ENCODE data around the gene TNS4. TPM values are rescaled to one million over a fixed set of nuclear protein-coding genes. Genes with fewer than 3 reads are reported as not detected.

Gene TNS4
- total RNA-seq, 2 experiments from 2014 or later, result 4.7 to 5.9 TPM

- intact Hi-C loops (cut with micrococcal nuclease), result loop anchor here (1.0 to 10.0 kb wide), 6 partner anchors 8 to 444 kb away; partner anchors contain the start of gene WIPF2
- Mint-ChIP-seq H3K9me3 (no peaks in the 10 kb centered on the region), H3K4me3 (peak overlapping the region; percentile 66), H3K27me3 (ENCODE audit: low read depth) (no peaks in the 10 kb centered on the region), H3K4me1 (ENCODE audit: low read depth) (peaks cover 83% of the 10 kb centered on the region), H3K27ac (peak overlapping the region; percentile 96), H3K36me3 (ENCODE audit: low read depth) (no peaks in the 10 kb centered on the region)
- CTCF ChIA-PET, result interaction anchor here (0.7 to 16.6 kb wide), 12 partner anchors 8 to 123 kb away, joined by 3 to 276 read pairs (median 4); partner anchors contain the start of gene CCR7
- peak; percentile 87 for DNase-seq
These were observed 39.8 kb upstream of the TNS4 start for GRCh38 chr17:40541060-40541872.

GRCh38 chr17:40540448-40540847 is 39.0 kb upstream of the TNS4 start:
- intact Hi-C loops (cut with micrococcal nuclease), result loop anchor here (2.0 to 10.0 kb wide), 3 partner anchors 222 to 443 kb away; partner anchors contain the start of gene WIPF2

GRCh38 chr17:40539711-40540411 is 38.4 kb upstream of the TNS4 start:
- CTCF ChIA-PET, result interaction anchor here (0.6 to 16.6 kb wide), 19 partner anchors 8 to 1261 kb away, joined by 3 to 276 read pairs (median 4); partner anchors contain the start of genes CCR7, IGFBP4 and TOP2A

More at GRCh38 chr17:40540448-40540847, 39.0 kb upstream of the TNS4 start:
- CTCF ChIA-PET, result interaction anchor here (0.6 to 16.6 kb wide), 15 partner anchors 8 to 1260 kb away, joined by 3 to 276 read pairs (median 5); partner anchors contain the start of genes CCR7 and IGFBP4
- Mint-ChIP-seq H3K36me3 (ENCODE audit: low read depth) (no peaks in the 10 kb centered on the region), H3K27me3 (ENCODE audit: low read depth) (no peaks in the 10 kb centered on the region), H3K4me3 (peak overlapping the region; percentile 66), H3K4me1 (ENCODE audit: low read depth) (peaks cover 86% of the 10 kb centered on the region), H3K27ac (peak overlapping the region; percentile 96), H3K9me3 (no peaks in the 10 kb centered on the region)
- peak; percentile 89 for DNase-seq

GRCh38 chr17:40538936-40539705 is 37.7 kb upstream of the TNS4 start:
- CTCF ChIA-PET, result interaction anchor here (0.6 to 16.6 kb wide), 16 partner anchors 10 to 1010 kb away, joined by 3 to 276 read pairs (median 4); partner anchors contain the start of genes CCR7, IGFBP4 and TOP2A
- intact Hi-C loops (cut with micrococcal nuclease), result no loop called here
- Mint-ChIP-seq H3K4me3 (no peak overlapping the region), H3K27me3 (ENCODE audit: low read depth) (no peaks in the 10 kb centered on the region), H3K4me1 (ENCODE audit: low read depth) (peaks cover 90% of the 10 kb centered on the region), H3K27ac (peak overlapping the region; percentile 15), H3K9me3 (no peaks in the 10 kb centered on the region), H3K36me3 (ENCODE audit: low read depth) (no peaks in the 10 kb centered on the region)
- DNase-seq, result peak; percentile 18

More at GRCh38 chr17:40539711-40540411, 38.4 kb upstream of the TNS4 start:
- Mint-ChIP-seq H3K4me3 (peak overlapping the region; percentile 19), H3K4me1 (ENCODE audit: low read depth) (peaks cover 85% of the 10 kb centered on the region), H3K36me3 (ENCODE audit: low read depth) (no peaks in the 10 kb centered on the region), H3K27ac (peak overlapping the region; percentile 96), H3K9me3 (no peaks in the 10 kb centered on the region), H3K27me3 (ENCODE audit: low read depth) (no peaks in the 10 kb centered on the region)
- DNase-seq, result peak; percentile 16
- intact Hi-C loops (cut with micrococcal nuclease), result loop anchor here (2.0 to 10.0 kb wide), 3 partner anchors 221 to 443 kb away; partner anchors contain the start of gene WIPF2

GRCh38 chr17:40538019-40538935 is 36.9 kb upstream of the TNS4 start:
- peak overlapping the region; percentile 36 for H3K27ac Mint-ChIP-seq
- H3K27me3 Mint-ChIP-seq (ENCODE audit: low read depth), result no peaks in the 10 kb centered on the region
- H3K9me3 Mint-ChIP-seq, result no peaks in the 10 kb centered on the region
- peaks cover 90% of the 10 kb centered on the region for H3K4me1 Mint-ChIP-seq (ENCODE audit: low read depth)
- H3K36me3 Mint-ChIP-seq (ENCODE audit: low read depth), result no peaks in the 10 kb centered on the region
- CTCF ChIA-PET, result interaction anchor here (0.9 to 16.6 kb wide), 12 partner anchors 11 to 183 kb away, joined by 3 to 276 read pairs (median 4); partner anchors contain the start of genes CCR7 and TOP2A
- intact Hi-C loops (cut with micrococcal nuclease), result no loop called here
- H3K4me3 Mint-ChIP-seq, result no peak overlapping the region
- DNase-seq, result no peak

- intact Hi-C loops (cut with micrococcal nuclease), result no loop called here
- CTCF ChIA-PET, result interaction anchor here (0.8 to 16.6 kb wide), 9 partner anchors 8 to 174 kb away, joined by 3 to 276 read pairs (median 4); partner anchors contain the start of genes CCR7 and TOP2A
- peak overlapping the region; percentile 42 for H3K27ac Mint-ChIP-seq
- DNase-seq, result no peak
- no peaks in the 10 kb centered on the region for H3K9me3 Mint-ChIP-seq
- H3K4me1 Mint-ChIP-seq (ENCODE audit: low read depth), result peaks cover 90% of the 10 kb centered on the region
- no peaks in the 10 kb centered on the region for H3K36me3 Mint-ChIP-seq (ENCODE audit: low read depth)
- no peak overlapping the region for H3K4me3 Mint-ChIP-seq
- no peaks in the 10 kb centered on the region for H3K27me3 Mint-ChIP-seq (ENCODE audit: low read depth)
These were observed 35.1 kb upstream of the TNS4 start for GRCh38 chr17:40536295-40537171.

- H3K4me3 Mint-ChIP-seq, result no peak overlapping the region
- DNase-seq, result no peak
- H3K9me3 Mint-ChIP-seq, result no peaks in the 10 kb centered on the region
- peak overlapping the region; percentile 42 for H3K27ac Mint-ChIP-seq
- CTCF ChIA-PET, result interaction anchor here (0.7 to 16.6 kb wide), 9 partner anchors 13 to 252 kb away, joined by 3 to 276 read pairs (median 22); partner anchors contain the start of genes CCR7, IGFBP4 and TOP2A
- peaks cover 90% of the 10 kb centered on the region for H3K4me1 Mint-ChIP-seq (ENCODE audit: low read depth)
- H3K27me3 Mint-ChIP-seq (ENCODE audit: low read depth), result no peaks in the 10 kb centered on the region
- H3K36me3 Mint-ChIP-seq (ENCODE audit: low read depth), result no peaks in the 10 kb centered on the region
- intact Hi-C loops (cut with micrococcal nuclease), result no loop called here
These were observed 34.5 kb upstream of the TNS4 start for GRCh38 chr17:40535924-40536294.

GRCh38 chr17:40535438-40535837 is 34.0 kb upstream of the TNS4 start:
- H3K27ac Mint-ChIP-seq, result no peak overlapping the region
- H3K9me3 Mint-ChIP-seq, result no peaks in the 10 kb centered on the region
- intact Hi-C loops (cut with micrococcal nuclease), result no loop called here
- no peak for DNase-seq
- H3K27me3 Mint-ChIP-seq (ENCODE audit: low read depth), result no peaks in the 10 kb centered on the region
- CTCF ChIA-PET, result interaction anchor here (0.6 to 16.6 kb wide), 13 partner anchors 13 to 252 kb away, joined by 3 to 276 read pairs (median 22); partner anchors contain the start of genes CCR7, GJD3, IGFBP4 and TOP2A
- H3K4me3 Mint-ChIP-seq, result no peak overlapping the region
- peaks cover 90% of the 10 kb centered on the region for H3K4me1 Mint-ChIP-seq (ENCODE audit: low read depth)
- no peaks in the 10 kb centered on the region for H3K36me3 Mint-ChIP-seq (ENCODE audit: low read depth)

- peaks cover 90% of the 10 kb centered on the region for H3K4me1 Mint-ChIP-seq (ENCODE audit: low read depth)
- intact Hi-C loops (cut with micrococcal nuclease), result no loop called here
- no peaks in the 10 kb centered on the region for H3K36me3 Mint-ChIP-seq (ENCODE audit: low read depth)
- CTCF ChIA-PET, result interaction anchor here (0.6 to 16.6 kb wide), 24 partner anchors 9 to 227 kb away, joined by 3 to 276 read pairs (median 6); partner anchors contain the start of genes CCR7, GJD3, IGFBP4 and TOP2A
- DNase-seq, result no peak
- H3K27ac Mint-ChIP-seq, result peak overlapping the region; percentile 64
- no peak overlapping the region for H3K4me3 Mint-ChIP-seq
- H3K27me3 Mint-ChIP-seq (ENCODE audit: low read depth), result no peaks in the 10 kb centered on the region
- no peaks in the 10 kb centered on the region for H3K9me3 Mint-ChIP-seq
These were observed 33.2 kb upstream of the TNS4 start for GRCh38 chr17:40534371-40535189.
